Measurements from ENCODE around the gene DLL1.

DNA sequence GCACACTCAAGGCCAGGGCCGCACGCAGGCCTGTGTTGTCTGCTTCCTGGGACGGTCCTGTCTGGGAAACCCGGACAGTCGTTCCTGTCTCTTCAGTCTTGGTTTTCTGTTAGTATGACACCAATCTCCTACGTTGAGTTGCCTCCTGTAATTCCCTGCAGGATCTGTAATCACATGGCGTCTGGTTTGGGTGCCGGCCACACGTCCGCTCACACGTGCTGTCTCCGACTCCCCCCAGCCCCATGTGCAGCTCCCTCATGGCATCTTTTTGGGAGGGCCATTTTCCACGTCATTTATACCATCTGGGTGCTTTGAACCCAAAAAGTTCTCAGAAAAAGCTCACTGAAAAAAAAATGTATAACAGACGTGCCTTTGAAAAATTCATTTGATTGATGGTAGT lies 23.2 kb downstream of the DLL1 start:
- TF ChIP-seq CTCF (conservative IDR thresholded peaks at IDR 0.05) = no peak
- TF ChIP-seq EZH2 (IDR thresholded peaks at IDR 0.05; ENCODE audit: low read depth) = no peak

All from PC-9 (cell line).